HEK293T (cell line): Measurements from ENCODE around the gene ZSCAN5A.
"Not testable (repeated sequence)": the region's sequence is repeated elsewhere in the genome, so short reads cannot be mapped to it uniquely, and the experiment has no call there.

Experiments
- ARNT ChIP-seq: fragments of 450-650 bp; IDR thresholded peaks from 2 replicates; pipeline ENCODE4 v1.6.1; 2017; ENCODE audit warnings: mild to moderate bottlenecking
- BHLHE40 ChIP-seq: fragments of 450-650 bp; IDR thresholded peaks from 2 replicates; pipeline ENCODE4 v1.6.1; 2016; ENCODE audit warnings: mild to moderate bottlenecking, moderate library complexity, borderline replicate concordance
- CTBP1 ChIP-seq: fragments of 450-650 bp; IDR thresholded peaks from 2 replicates; pipeline ENCODE4 v1.6.1; 2016; ENCODE audit warnings: borderline replicate concordance
- ELF4 ChIP-seq: fragments of 450-650 bp; IDR thresholded peaks from 2 replicates; pipeline ENCODE4 v1.6.1; 2017; ENCODE audit warnings: antibody characterized with exemption
- FOXA1 ChIP-seq: fragments of 450-650 bp; IDR thresholded peaks from 2 replicates; pipeline ENCODE4 v1.6.1; 2016; ENCODE audit warnings: mild to moderate bottlenecking
- FOXK2 ChIP-seq: fragments of 450-650 bp; IDR thresholded peaks from 2 replicates; pipeline ENCODE4 v1.6.1; 2016; ENCODE audit warnings: mild to moderate bottlenecking
- FOXM1 ChIP-seq: fragments of 450-650 bp; IDR thresholded peaks from 2 replicates; pipeline ENCODE4 v1.6.1; 2017; ENCODE audit warnings: mild to moderate bottlenecking, borderline replicate concordance
- HDGF ChIP-seq: fragments of 450-650 bp; IDR thresholded peaks from 2 replicates; pipeline ENCODE4 v1.6.1; 2017; ENCODE audit warnings: antibody characterized with exemption, borderline replicate concordance
- LEF1 ChIP-seq: fragments of 450-650 bp; IDR thresholded peaks from 2 replicates; pipeline ENCODE4 v1.6.1; 2017; ENCODE audit warnings: mild to moderate bottlenecking, borderline replicate concordance
- NFRKB ChIP-seq: fragments of 450-650 bp; IDR thresholded peaks from 2 replicates; pipeline ENCODE4 v1.6.1; 2016; ENCODE audit warnings: mild to moderate bottlenecking, moderate library complexity
- SP1 ChIP-seq: fragments of 450-650 bp; IDR thresholded peaks from 2 replicates; pipeline ENCODE4 v1.6.1; 2017
- SUZ12 ChIP-seq: fragments of 450-650 bp; IDR thresholded peaks from 2 replicates; pipeline ENCODE4 v1.6.1; 2016; ENCODE audit warnings: mild to moderate bottlenecking
- TARDBP ChIP-seq: fragments of 450-650 bp; IDR thresholded peaks from 2 replicates; pipeline ENCODE4 v1.6.1; 2016

DNA sequence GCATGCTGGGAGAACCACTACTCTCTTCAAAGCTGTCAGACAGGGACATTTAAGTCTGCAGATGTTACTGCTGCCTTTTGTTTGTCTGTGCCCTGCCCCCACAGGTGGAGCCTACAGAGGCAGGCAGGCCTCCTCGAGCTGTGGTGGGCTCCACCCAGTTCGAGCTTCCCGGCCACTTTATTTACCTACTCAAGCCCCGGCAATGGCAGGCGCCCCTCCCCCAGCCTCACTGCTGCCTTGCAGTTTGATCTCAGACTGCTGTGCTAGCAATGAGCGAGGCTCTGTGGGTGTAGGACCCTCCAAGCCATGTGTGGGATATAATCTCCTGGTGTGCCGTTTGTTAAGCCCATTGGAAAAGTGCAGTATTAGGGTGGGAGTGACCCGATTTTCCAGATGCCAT is 22.4 kb upstream of the ZSCAN5A start:
- not testable (repeated sequence) for TF ChIP-seq FOXM1, SP1, BHLHE40, FOXA1, CTBP1, LEF1, HDGF, TARDBP, SUZ12, FOXK2, NFRKB, ARNT, ELF4
